Vagina (tissue), 2 donors: Measurements from ENCODE around the gene MIA.

Source experiments
- CTCF ChIP-seq, 3 experiments: fragments of 450-650 bp in 2 of 3; fragments of 200-600 bp in 1 of 3; sonication (generic) in 1 of 3; IDR thresholded peaks; one replicate each; pipeline ENCODE4 v1.5.1; 2017 to 2019; ENCODE audit warnings: antibody characterized with exemption in 3 of 3, mild to moderate bottlenecking in 2 of 3, moderate library complexity in 2 of 3
- POLR2A ChIP-seq, 2 donors: fragments of 450-650 bp; IDR thresholded peaks; one replicate each; pipeline ENCODE4 v1.6.1; 2017; ENCODE audit warnings: antibody characterized with exemption in 2 of 2, mild to moderate bottlenecking in 2 of 2, moderate library complexity in 2 of 2

GRCh38 chr19:40800997-40801377 lies 25.7 kb downstream of the MIA start:
- TF ChIP-seq CTCF (IDR thresholded peaks at IDR 0.05) (no peak), POLR2A (IDR thresholded peaks at IDR 0.05) (no peak)
